GM12891 (cell line): ENCODE data around the gene FBN1.

Experiments used
- DNase-seq: peaks from one replicate; pipeline ENCODE4 v3.0.0; 2011; ENCODE audit warnings: low spot score; ENCODE audit not compliant: insufficient read length
- FAIRE-seq: peaks from 2 replicates; lab custom pipeline; 2011; peaks lifted over from hg19 to GRCh38; lab: Jason Lieb, UNC
- PAX5 ChIP-seq: IDR thresholded peaks from 2 replicates; pipeline ENCODE4 v1.6.1; 2011; ENCODE audit warnings: low read length, moderate library complexity, mild to moderate bottlenecking; ENCODE audit not compliant: insufficient read depth, severe bottlenecking
- POLR2A ChIP-seq: IDR thresholded peaks from 2 replicates; pipeline ENCODE4 v1.6.1; 2011; ENCODE audit warnings: low read depth, low read length, control low read depth
- POLR2AphosphoS5 ChIP-seq: IDR thresholded peaks from 2 replicates; pipeline ENCODE4 v1.6.1; 2011; ENCODE audit warnings: low read depth, low read length, control low read depth
- POU2F2 ChIP-seq: IDR thresholded peaks from 2 replicates; pipeline ENCODE4 v1.6.1; 2011; ENCODE audit warnings: low read depth, mild to moderate bottlenecking, control low read depth, low read length, moderate library complexity
- SPI1 ChIP-seq: IDR thresholded peaks from 2 replicates; pipeline ENCODE4 v1.6.1; 2011; ENCODE audit warnings: low read depth, low read length, control low read depth
- TAF1 ChIP-seq: IDR thresholded peaks from 2 replicates; pipeline ENCODE4 v1.6.1; 2011; ENCODE audit warnings: low read depth, low read length, control low read depth

FBN1 gene

GRCh38 chr15:48627260-48627940 is 18.1 kb downstream of the FBN1 start:
- FAIRE-seq = no peak
- TF ChIP-seq PAX5 (no peak), POU2F2 (no peak)
- no peak for DNase-seq

- DNase-seq (no peak), FAIRE-seq (no peak)
- TF ChIP-seq SPI1 (no peak), POLR2A (no peak), POLR2AphosphoS5 (no peak), POU2F2 (no peak), PAX5 (no peak), TAF1 (no peak)
Observed at GRCh38 chr15:48625126-48625525, 20.4 kb downstream of the FBN1 start.

- TF ChIP-seq POLR2A (no peak), POLR2AphosphoS5 (no peak), POU2F2 (no peak), TAF1 (no peak), PAX5 (no peak), SPI1 (no peak)
- no peak for FAIRE-seq
- no peak for DNase-seq
Observed at GRCh38 chr15:48624700-48625099, 20.8 kb downstream of the FBN1 start.

- no peak for DNase-seq
- TF ChIP-seq SPI1 (no peak), PAX5 (no peak), POLR2A (no peak), POU2F2 (no peak), POLR2AphosphoS5 (no peak), TAF1 (no peak)
- FAIRE-seq = no peak
Observed at GRCh38 chr15:48623456-48623855, 22.1 kb downstream of the FBN1 start.

- DNase-seq (no peak), FAIRE-seq (no peak)
Observed at GRCh38 chr15:48622237-48622636, 23.3 kb downstream of the FBN1 start.

GRCh38 chr15:48619446-48619845 is 26.1 kb downstream of the FBN1 start:
- FAIRE-seq (no peak), DNase-seq (no peak)
- no peak for TF ChIP-seq POU2F2
- no peak for TF ChIP-seq POLR2A
- TF ChIP-seq TAF1 = no peak
- TF ChIP-seq SPI1 = no peak
- no peak for TF ChIP-seq PAX5
- no peak for TF ChIP-seq POLR2AphosphoS5

More at GRCh38 chr15:48622237-48622636, 23.3 kb downstream of the FBN1 start:
- no peak for TF ChIP-seq TAF1
- no peak for TF ChIP-seq SPI1
- TF ChIP-seq PAX5 = no peak
- no peak for TF ChIP-seq POLR2AphosphoS5
- TF ChIP-seq POU2F2 = no peak
- no peak for TF ChIP-seq POLR2A

- no peak for FAIRE-seq
- TF ChIP-seq SPI1 (no peak), POU2F2 (no peak), POLR2A (no peak), POLR2AphosphoS5 (no peak), TAF1 (no peak), PAX5 (no peak)
- no peak for DNase-seq
Observed at GRCh38 chr15:48617619-48618018, 27.9 kb downstream of the FBN1 start.

GRCh38 chr15:48616216-48616615 is 29.3 kb downstream of the FBN1 start:
- FAIRE-seq = no peak

GRCh38 chr15:48614051-48614450 is 31.5 kb downstream of the FBN1 start:
- FAIRE-seq (no peak), DNase-seq (no peak)
- TF ChIP-seq POLR2AphosphoS5 (no peak), POU2F2 (no peak), SPI1 (no peak), POLR2A (no peak), PAX5 (no peak), TAF1 (no peak)

More at GRCh38 chr15:48616216-48616615, 29.3 kb downstream of the FBN1 start:
- TF ChIP-seq TAF1 = no peak
- no peak for TF ChIP-seq POLR2AphosphoS5
- TF ChIP-seq PAX5 = no peak
- no peak for TF ChIP-seq POU2F2
- TF ChIP-seq POLR2A = no peak
- no peak for TF ChIP-seq SPI1
- no peak for DNase-seq

- DNase-seq (no peak), FAIRE-seq (no peak)
- TF ChIP-seq TAF1 = no peak
- TF ChIP-seq POLR2A = no peak
- TF ChIP-seq PAX5 = no peak
- no peak for TF ChIP-seq POLR2AphosphoS5
- no peak for TF ChIP-seq SPI1
- no peak for TF ChIP-seq POU2F2
Observed at GRCh38 chr15:48609486-48609885, 36.0 kb downstream of the FBN1 start.

GRCh38 chr15:48607846-48608245 is 37.7 kb downstream of the FBN1 start:
- DNase-seq = no peak
- TF ChIP-seq PAX5 (no peak), POLR2AphosphoS5 (no peak), POU2F2 (no peak), SPI1 (no peak), POLR2A (no peak), TAF1 (no peak)
- no peak for FAIRE-seq
